ENCODE data around the gene LIN52.

Gene LIN52

GRCh38 chr14:74246542-74246941 is 161.8 kb downstream of the LIN52 start:
- Mint-ChIP-seq H3K27me3 (ENCODE audit: low read depth) (peaks cover 75% of the 10 kb centered on the region), H3K4me3 (no peak overlapping the region), H3K27ac (no peak overlapping the region), H3K36me3 (ENCODE audit: low read depth) (no peaks in the 10 kb centered on the region), H3K9me3 (no peaks in the 10 kb centered on the region), H3K4me1 (peaks cover 10% of the 10 kb centered on the region)
- TF ChIP-seq, protein P1, sequence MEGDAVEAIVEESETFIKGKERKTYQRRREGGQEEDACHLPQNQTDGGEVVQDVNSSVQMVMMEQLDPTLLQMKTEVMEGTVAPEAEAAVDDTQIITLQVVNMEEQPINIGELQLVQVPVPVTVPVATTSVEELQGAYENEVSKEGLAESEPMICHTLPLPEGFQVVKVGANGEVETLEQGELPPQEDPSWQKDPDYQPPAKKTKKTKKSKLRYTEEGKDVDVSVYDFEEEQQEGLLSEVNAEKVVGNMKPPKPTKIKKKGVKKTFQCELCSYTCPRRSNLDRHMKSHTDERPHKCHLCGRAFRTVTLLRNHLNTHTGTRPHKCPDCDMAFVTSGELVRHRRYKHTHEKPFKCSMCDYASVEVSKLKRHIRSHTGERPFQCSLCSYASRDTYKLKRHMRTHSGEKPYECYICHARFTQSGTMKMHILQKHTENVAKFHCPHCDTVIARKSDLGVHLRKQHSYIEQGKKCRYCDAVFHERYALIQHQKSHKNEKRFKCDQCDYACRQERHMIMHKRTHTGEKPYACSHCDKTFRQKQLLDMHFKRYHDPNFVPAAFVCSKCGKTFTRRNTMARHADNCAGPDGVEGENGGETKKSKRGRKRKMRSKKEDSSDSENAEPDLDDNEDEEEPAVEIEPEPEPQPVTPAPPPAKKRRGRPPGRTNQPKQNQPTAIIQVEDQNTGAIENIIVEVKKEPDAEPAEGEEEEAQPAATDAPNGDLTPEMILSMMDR (IDR thresholded peaks at IDR 0.05; ENCODE audit: unreplicated experiment in 3 of 3), result no peak

DNA sequence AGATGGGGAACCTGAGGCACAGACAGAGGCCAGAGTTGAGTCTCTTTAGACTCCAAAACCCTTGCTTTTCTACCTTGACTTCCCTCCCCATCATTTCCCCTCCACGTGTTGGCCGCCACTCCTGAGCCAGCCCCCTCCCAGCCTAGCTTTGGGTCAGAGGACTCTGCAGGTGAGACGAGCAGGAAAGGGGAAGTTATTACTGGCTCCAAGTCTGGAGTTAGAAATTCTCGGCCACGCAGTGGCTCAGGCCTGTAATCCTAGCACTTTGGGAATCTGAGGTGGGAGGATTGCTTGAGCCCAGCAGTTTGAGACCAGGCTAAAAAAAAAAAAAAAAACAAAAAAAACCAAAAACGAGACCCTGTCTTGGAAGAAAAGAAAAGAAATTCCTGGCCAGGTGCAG is 163.3 kb downstream of the LIN52 start:
- Mint-ChIP-seq H3K27me3 (ENCODE audit: low read depth) (peaks cover 64% of the 10 kb centered on the region), H3K36me3 (ENCODE audit: low read depth) (no peaks in the 10 kb centered on the region), H3K4me1 (no peaks in the 10 kb centered on the region), H3K27ac (no peak overlapping the region), H3K4me3 (no peak overlapping the region), H3K9me3 (no peaks in the 10 kb centered on the region)
- TF ChIP-seq, protein P1 (IDR thresholded peaks at IDR 0.05; ENCODE audit: unreplicated experiment in 3 of 3), result no peak

DNA sequence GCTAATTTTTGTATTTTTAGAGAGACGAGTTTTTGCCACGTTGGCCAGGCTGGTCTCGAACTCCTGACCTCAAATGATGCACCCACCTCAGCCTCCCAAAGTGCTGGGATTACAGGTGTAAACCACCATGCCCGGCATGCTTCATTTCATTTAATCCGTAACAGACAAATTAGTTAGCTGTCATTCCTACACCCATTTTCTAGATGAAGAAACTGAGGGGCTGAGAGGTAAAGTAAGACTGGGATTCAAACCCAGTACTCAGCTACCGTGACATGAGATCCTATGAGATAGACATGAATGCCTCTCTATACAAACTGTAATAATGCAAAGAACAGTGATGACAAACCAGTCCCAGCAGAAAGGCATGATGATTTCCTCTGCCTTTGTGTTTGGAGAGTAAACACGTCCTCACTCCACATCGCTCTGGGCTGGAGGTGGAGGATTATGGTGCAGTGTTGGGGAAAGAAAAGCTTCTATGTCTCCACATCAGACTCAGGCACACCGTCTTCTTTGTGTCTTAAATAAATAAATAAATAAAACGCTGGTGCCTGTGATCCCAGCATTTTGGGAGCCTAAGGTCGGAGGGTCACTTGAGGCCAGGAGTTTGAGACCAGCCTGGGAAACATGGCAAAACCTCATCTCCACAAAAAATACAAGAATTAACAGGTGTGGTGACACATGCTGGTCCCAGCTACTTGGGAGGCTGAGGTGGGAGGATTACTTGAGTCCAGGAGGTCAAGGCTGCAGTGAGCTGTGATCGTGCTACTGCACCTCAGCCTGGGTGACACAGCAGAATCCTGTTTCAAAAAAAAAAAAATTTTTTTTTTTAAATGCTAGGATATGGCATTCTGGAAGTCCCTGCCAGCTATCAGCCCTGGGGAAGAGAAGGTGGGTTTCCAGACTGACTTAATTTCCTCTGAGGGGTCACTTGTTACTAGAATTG is 164.9 kb downstream of the LIN52 start:
- Mint-ChIP-seq H3K27me3 (ENCODE audit: low read depth) (peaks cover 62% of the 10 kb centered on the region), H3K4me1 (no peaks in the 10 kb centered on the region), H3K36me3 (ENCODE audit: low read depth) (no peaks in the 10 kb centered on the region), H3K9me3 (no peaks in the 10 kb centered on the region), H3K4me3 (no peak overlapping the region), H3K27ac (no peak overlapping the region)
- TF ChIP-seq, protein P1 (IDR thresholded peaks at IDR 0.05; ENCODE audit: unreplicated experiment in 3 of 3), result no peak

Measured in nephron (organoid).